ENCODE results near the gene SIPA1L3. TPM values are rescaled to one million over a fixed set of nuclear protein-coding genes. Genes with fewer than 3 reads are reported as not detected.

SIPA1L3 gene
- total RNA-seq, 1 experiment from 2014 or later, result 13.4 TPM

DNA sequence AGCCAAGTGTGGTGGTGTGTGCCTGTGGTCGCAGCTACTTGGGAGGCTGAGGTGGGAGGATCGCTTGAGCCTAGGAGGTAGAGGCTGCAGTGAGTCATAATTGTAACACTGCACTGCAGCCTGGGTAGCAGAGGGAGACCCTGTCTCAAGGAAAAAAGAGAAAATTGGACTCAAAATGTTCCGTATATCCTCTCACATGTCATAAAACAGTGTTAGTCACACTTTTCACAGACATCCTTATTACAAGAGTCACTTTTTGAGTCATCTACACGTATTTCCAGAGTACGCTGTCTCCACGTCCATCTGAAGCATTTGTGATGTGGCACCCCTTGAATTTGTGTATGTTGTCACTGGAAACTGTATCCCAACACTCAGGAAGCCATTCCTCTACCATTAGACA lies 133.0 kb downstream of the SIPA1L3 start:
- DNase-seq (ENCODE audit: low read depth), result peak; percentile 66

DNA sequence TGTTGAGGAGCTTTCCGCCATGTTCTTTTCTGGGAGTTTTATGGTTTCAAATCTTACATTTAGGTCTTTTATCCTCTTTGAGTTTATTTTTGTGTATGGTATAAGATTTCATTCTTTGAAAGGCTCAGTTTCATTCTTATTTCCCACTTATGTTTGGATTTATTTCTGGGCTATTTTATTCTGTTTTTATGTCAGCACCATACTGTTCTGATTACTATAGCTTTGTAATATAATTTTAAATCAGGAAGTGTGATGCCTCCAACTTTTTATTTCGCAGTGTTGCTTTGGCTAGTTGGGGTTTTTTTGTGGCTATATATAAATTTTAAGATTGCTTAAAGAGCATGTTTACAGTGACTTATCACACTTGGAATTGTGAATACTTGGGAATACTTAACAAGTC lies 135.1 kb downstream of the SIPA1L3 start:
- DNase-seq (ENCODE audit: low read depth), result no peak

DNA sequence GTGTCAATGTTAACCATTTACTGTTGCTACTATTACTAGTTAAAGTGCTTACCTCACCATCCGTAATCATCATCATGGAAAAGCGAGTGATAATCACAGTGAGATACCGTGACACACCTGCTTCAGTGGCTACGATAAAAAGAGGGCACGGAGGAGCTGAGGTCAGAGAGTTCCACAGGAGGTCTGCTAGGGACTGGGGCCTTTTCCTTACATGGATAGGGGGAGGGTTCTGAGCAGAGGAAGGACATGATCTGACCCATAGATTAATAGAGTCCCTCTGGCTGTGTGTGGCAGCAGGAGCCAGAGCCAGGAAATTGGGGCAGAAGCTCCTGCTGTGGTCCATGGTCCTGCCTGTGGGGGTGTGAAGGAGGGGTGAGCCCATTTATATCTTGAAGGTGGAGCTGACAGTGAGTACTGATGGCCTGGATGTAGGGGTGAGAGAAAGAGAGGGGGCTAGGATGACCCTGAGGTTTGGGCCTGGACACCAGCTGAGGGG lies 136.7 kb downstream of the SIPA1L3 start:
- no peak for DNase-seq (ENCODE audit: low read depth)

DNA sequence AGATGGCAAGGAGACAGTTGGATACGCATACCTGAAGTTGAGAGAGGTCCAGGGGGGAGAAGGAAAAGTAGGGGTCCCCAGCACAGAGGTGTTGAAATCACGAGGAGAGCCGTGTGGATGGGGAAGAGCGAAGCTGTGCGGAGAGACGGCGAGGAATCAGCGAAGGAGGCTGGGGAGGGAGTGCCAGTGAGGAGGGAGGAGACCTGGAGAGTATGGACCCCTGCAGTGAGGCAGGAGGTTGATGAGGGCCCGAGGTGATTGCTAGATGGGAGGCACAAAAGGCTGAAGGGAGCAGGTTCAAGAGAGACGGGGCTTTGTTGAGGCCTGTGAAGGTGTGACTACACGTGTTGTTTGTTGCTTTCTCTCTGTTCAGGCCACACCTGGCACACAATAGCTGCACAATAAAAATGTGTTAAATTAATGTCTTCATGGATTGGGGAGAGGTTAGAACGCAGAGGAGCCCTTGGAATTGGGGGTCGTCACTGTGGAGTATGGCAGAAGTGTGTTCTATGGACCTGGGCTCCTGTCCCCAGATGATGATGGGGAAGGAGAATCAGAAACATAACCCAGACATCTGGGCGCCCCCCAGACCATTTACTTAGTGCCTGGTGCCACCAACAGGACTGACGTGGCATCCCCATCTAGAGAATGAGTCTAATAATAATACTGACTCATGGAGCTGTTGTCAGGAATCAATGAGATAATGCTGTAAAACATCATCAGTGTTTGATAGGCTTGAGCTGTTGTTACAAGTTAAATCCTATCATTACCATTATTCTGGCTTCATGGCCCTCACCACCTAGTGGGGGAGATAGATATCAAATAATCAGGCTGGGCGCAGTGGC lies 137.5 kb downstream of the SIPA1L3 start:
- DNase-seq (ENCODE audit: low read depth), result peak; percentile 55

DNA sequence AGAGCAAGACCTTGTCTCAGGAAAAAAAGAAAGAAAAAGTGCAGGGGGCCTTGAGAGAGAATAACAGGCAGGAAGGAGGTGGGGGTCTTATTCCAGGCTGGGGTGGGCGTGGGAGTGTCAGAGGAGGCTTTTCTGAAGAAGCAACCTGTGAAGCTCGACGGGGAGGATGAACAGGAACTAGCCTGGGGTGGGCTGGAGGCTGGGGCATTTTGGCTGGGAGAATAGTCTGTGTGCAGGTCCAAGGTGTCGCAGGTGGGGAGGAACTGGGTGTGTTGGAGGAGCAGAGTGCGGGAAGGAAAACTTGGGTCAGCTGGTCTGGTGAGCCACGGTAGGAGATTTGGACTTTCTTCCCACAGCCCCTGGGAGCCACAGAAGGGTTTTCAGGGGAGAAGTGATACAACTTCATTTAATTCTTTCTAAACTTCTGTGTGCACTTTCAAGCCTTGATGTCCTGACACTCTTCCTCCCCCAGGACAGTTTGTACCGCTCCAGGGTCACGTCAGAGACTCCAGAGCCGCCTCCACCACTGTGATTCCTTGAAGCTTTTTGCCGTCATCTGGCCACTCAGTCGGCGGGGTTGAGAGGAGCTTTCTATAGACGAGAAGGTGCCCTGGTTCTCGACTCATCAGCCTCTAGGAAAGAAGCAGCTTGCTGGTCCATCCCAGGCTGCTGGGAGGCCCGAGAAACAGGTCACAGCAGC lies 138.7 kb downstream of the SIPA1L3 start:
- no peak for DNase-seq (ENCODE audit: low read depth)

DNA sequence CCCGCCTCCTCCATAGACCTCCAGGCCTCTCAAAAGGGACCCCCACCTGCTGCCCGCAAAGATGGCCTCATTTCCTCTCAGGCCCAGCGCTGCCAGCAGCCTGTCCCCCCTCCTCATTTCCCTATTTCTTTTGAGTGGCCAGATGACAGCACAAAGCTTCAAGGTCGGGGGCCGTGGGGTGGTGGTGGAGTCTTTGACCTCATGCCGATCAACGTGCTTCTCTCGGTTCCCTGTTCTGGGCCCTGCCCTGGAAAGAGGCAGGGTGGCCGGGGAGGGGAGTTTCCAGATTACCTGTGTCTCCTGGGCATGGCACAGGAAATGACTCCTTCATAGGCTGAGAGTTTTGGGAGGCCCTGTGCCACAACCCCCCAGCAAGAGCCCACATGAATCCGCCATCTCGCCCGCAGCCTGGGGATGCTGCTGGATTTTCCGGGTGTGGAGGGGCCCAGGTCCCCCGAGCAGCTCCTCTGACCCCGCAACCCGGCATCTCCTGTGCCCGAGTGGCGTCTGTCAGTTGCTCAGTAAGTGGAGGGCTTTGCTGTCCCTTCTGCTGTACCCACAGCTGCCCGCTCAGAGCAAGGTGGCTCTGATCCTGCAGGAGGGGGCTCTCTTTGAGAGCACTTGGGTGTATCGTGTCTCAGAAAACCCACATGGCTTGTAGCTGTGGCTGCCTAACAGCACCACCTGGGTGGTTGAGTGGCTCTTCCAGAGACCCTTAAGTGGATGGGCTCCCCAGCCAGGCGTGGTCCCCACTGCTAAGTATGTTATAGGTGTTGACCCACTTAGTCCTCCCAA lies 139.4 kb downstream of the SIPA1L3 start:
- no peak for DNase-seq (ENCODE audit: low read depth)

DNA sequence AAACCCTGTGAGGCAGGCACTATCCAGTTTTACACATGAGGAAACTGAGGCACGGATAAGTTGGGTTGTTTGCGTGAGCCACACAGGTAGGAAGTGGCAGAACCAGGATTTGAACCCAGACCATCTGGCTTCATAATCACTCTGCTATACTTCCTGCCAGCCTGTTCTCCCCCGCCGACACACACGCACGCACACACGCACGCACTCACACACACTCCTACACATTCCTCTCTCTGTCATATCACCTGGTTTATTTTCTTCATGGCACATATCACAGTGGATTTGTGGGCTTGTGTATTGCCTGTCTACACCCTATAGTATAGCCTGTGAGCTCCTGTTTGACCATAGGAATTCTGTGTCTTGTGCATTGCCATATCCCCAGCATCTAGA lies 140.0 kb downstream of the SIPA1L3 start:
- DNase-seq (ENCODE audit: low read depth), result no peak

DNA sequence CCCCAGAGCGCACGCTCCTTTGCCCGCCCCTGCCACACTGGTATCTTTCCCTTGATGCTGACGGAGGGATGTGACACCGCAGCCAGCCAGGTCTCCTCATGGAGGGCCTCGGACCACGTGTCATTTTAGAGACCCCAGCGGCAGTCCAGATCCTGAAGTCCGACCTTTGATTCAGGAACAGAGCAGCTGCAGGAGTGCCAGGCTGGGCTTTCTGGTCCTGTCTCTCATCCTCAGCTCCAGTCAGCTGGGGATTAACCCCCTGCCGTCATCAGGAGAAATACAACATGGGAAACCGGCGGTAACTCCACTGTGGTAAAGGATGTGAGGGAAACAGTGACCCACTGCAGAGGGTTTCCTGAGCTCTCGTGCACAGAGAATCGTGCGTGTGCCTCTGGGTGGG lies 140.6 kb downstream of the SIPA1L3 start:
- DNase-seq (ENCODE audit: low read depth), result no peak

DNA sequence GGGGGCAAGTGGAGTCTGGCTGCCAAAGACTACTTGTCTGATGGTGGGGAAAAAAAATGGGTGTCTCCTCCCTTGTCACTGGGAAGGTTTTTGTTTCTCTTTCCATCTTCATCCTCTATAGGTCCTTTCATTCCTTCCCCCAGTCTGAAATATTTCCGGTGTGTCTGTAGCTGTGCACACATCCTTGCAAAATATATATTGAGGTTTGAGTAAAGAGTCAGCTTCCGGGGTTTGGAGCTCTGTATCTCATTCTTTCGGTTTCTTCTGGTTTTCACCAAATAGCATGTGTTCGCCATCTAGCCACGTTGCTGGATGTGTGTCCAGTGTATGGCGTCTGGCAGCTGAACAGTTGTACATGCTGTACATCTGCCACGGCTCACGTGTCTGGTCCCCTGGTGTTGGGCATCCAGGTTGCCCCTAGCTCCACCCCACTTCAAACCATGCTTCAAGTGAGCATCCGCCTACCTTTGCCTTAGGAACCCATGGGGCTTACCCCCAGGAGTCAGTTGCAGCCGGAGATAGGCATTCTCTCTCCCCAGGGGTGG lies 142.2 kb downstream of the SIPA1L3 start:
- DNase-seq (ENCODE audit: low read depth), result peak; percentile 68

DNA sequence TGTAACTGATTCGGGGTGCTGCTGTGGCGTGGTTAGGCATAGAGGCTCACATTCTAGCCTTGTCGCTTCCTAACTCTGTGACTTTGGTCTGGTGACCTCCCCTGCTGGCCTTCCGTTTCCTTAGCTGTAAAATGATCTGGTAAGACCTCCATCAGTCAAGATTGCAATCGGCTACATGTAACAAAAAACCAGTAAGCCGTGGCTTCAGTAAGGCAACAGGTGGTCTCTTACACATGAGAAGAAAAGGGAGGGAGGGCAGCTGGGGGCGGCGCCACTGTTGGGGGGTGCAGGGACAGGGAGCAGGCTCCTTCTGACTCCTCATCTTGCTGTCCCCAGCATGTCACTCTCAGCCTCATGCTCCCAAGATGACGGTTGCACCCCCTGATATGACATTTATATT lies 148.0 kb downstream of the SIPA1L3 start:
- DNase-seq (ENCODE audit: low read depth), result no peak

DNA sequence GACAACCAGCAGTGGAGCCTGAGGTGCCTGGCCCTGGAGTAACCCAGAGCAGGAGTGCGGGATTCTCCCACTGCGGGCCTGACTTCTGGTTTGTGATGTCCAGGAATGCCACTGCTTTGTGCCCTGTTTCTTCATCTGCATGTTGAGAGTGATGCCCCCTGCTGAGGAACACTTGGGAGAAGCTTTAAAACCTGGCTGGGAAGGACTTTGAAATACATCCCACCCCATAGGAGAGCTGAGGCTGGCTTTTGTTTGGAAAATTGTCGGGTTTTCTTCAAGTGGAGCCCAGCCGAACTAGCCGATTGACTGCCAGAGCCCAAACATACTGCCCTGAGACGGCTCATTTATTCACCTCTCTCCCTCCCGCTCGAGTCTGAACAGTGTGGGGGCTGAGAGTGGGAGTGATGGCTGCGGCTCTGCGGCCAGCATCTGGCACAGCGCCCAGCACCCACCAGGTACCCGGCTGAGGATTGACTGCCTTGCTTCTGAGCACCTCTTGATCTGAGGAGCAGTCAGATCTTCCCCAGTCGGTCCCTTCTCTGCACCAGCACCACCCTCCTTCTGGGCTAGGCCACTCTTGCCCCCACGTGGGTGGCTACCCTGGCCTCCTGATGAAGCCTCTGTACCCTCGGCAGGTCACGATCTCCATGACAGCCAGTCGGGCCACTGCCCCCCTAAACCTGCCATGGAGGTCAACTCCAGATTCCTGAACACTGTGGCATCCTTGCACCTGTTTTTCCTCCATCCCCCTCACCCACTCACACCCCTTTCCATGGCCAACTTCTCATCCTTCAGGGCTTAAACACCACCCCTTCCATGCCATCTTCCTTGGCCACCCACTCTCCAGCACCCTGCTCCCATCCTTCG lies 148.9 kb downstream of the SIPA1L3 start:
- no peak for DNase-seq (ENCODE audit: low read depth)

DNA sequence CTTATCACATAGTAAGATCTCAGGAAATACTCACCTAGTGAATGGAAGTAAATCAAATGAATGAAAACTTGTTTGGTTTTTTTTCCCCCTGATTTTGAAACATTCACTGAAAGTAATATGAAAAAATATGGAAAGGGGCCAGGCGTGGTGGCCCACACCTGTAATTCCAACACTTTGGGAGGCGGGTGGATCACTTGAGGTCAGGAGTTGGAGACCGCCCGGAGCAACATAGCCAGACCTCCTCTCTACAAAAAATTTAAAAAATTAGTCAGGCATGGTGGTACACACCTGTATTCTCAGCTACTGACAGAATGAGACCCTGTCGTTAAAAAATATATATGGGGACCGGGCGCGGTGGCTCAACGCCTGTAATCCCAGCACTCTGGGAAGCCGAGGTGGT lies 149.6 kb downstream of the SIPA1L3 start:
- DNase-seq (ENCODE audit: low read depth), result no peak

DNA sequence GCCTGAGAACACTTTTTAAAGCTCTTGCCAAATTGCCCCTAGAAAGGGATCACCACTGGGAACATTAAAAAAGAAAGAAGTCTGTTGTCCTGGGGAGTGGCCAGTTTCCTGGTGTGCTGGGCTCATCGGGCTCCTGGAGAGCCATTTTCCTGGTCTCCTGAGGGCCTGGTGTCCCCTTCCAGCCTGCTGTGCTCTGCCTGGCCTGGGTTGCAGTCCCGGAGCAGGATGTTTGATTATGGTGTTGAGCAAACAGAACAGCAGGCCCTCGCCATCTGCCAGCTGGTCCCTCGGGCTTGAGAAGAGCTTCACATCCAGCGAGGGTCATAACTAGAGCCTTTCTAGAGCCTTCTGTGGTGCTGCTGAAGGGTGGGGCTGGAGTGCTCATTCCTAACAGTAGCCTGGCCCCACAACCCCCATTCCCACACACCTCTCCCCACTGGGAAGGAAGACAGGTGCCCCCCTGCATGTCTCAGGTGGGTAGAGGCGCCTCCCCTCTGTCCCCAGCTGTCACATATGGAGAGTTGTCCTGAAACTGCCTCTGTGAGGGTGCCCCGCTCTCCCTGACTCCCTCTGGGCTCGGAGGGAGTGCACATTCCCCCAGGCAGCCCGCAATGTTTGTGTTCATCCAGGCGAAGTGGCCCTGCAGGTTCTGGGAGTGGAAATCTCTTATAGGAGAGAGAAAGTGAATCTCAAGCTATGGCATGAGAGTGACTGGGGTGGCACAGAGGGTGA lies 151.1 kb downstream of the SIPA1L3 start:
- no peak for DNase-seq (ENCODE audit: low read depth)

DNA sequence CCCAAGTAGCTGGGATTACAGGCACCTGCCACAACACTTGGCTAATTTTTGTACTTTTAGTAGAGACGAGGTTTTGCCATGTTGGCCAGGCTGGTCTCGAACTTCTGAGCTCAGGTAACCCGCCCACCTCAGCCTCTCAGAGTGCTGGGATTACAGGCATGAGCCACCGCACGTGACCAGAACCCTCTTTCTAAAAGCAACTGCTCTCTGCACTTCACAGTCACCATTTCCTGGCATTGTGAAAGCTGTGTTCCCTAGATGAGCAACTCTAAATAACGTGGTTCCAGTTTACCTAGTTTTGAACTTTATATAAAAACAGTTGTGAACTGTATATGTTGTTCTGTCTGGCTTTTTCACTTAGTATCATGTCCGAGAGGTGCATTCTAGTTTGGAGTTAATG lies 152.9 kb downstream of the SIPA1L3 start:
- DNase-seq (ENCODE audit: low read depth), result no peak

DNA sequence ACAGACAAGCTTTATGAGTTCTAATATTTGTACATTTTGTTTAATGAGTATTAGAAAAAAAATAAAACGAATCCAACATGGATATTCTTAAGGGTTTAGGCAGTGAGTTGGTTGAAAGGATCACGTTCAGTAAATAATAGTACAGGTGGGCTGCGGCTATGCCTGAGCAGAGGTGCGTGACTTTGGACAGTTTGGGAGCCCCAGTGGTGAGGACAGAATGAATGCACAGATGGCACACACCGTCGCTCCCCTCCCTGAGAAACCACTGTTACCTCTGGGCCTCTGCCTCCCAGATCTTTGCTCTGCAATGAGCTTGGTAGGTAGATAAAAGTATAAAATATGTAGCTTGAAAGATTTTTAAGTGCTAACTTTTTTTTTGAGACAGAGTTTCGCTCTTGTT lies 153.3 kb downstream of the SIPA1L3 start:
- no peak for DNase-seq (ENCODE audit: low read depth)

DNA sequence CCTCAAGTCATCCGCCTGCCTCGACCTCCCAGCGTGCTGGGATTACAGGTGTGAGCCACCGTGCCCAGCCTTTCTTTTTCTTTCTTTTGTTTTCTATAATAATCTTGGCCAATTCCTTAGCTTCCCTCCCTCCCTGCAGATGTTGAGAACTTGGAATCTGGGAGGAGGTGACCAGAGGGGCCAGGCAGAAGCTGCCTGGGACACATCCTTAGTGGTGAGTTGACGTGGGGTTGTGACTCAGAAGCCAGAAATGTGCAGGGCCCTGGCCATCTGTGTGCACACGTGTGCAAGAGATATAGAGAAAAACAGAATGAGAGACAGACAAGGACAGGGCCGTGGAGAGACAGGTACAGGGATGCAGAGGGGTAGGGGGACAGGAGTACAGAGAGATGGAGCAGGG lies 154.3 kb downstream of the SIPA1L3 start:
- peak; percentile 79 for DNase-seq (ENCODE audit: low read depth)

DNA sequence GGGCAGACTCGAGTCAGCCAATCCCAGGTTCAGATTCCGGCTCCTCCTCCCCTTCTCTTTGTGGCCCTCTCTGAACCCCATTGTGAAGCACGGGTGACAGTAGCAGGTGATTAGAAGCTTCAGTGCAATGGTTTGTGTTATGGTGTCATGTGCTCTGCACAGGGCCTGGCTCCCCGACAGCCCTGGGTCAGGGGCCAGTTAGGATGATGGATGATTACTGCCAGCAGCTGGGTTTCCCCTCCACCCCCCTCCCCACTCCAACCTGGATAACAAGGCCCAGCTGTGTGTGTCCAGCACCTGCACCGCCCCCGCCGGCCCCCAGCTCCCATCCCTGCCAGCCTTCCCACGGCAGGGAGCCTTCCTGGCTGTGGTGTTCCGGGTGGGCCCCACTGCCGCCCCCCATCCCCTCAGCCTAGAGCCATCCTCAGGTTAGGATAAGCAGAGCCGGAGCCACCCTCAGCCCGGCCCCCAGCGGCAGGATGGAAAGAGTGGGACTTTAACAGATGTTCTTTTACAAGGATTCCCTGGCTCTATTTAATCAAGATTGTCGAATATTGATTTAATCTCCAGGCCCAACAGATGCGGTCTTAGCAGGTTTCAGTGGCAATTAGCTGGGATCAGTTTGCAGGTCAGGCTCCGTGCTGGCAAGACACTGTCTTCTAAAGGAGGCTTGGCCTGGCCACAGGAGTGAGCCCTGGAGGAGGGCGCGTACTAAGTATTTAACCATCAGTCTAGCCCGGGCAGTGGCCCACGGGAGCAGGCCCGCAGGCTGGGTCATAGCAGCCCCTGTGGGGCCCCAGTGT lies 156.2 kb downstream of the SIPA1L3 start:
- DNase-seq (ENCODE audit: low read depth), result no peak

DNA sequence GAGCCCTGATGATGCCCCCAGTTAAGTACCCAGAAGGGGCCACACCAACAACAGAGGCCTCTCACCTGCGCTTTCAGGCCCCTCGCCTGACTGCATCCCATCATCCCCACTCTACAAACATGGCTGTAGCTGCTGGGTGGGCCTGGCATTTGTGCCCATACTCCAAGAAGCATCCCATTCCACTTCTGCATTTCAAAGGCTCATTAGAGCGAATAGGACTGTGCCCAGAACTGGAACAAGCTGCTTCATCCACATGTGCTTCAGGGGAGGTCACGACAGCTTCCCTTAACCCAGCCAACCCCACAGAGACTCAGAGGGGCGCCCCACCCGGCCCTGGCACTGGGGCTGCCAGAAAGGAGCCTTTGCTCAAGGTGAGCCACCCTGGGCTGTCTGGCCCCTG lies 156.9 kb downstream of the SIPA1L3 start:
- DNase-seq (ENCODE audit: low read depth), result no peak

DNA sequence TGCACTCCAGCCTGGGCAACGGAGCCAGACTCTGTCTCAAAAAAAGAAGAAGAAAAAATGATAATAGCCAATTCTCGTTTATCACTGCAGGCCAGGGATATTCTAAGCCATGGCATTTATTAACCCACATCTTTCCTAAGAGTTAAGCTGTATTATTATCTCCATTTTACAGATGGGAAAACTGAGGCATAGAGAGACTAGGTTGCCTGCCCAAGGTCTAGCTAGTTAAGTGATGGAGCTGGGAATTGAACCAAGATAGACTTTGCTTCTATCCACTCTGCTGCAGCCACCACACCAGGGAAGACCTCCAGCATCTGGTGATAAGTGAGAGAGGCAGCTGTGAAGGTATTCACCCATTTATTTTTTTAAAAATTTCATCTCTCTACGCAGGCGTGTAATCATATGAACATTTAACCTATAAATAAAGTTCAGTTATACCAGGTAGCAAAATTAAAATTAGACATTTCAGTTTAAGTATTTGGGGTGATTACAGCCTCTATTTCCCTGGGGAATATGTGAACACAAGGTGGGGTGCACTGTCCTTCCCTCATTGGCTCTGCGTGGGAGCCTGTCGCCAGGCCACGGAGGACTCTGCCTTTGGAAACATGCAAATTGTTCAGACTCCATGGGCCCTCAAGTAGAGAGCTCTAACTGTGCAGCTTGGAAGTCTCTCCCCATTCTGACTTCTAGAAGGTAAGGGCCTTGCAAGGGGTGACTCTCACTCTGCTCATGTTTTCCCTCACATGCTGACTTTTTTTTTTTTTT lies 157.8 kb downstream of the SIPA1L3 start:
- no peak for DNase-seq (ENCODE audit: low read depth)
